ENCODE results near the gene PDIK1L. TPM values are rescaled to one million over a fixed set of nuclear protein-coding genes. Genes with fewer than 3 reads are reported as not detected.

The PDIK1L gene
- total RNA-seq, result 15.2 and 17.3 TPM in 2 replicates
- 13.5 TPM for total RNA-seq (2013)
- polyA plus RNA-seq, result 1.3 and 2.0 TPM in 2 replicates
- 3.3 and 4.0 TPM in 2 replicates for polyA minus RNA-seq

DNA sequence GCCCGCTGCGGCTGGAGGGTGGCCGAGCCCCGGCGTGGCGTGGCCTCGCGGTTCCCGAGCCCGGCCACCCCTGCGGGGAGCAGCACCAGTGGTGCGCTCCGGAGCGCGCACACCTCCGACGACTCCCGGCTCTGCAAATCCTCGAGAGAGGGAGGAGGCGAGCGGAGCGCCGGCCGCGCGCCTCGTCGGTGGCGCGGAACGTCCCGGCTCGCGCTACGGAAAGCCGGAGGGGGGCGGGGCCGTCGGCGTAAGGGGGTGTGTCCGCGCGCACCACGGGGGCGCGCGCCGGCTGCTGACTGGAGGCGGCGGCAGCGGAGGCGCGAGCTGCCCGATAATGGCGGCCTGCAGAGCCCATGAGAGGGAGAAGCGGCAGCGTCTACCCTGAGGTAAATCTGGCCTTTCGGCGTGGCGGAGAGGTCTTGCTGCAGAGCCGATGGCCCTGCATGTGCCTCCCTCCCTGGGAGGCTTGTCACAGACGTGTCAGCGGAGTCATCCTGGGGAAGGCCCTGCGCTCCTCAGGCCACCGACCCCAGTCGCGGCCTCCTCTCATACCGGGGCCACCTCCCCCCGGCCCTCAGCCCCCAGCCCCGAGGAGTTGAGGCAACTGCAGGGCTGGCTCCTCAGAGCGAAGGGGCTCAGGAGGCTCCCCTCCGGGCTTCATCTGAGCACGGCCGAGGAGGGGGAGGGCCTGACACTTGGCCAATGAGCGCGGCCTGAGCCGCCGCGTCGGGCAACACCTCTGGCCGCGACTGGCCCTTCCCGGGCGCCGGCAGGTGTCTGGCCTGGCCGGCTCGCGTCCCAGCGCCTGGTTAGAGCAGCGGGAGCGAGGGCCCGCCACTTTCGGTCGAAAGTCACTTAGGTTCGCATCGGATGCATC is at the start of gene PDIK1L:
Gene PDIK1L (plus strand): TSS at position 295 of the 877 bp plus-strand sequence. CDS start 2,485 bp downstream, outside the sequence.
- DNase-seq (peak; percentile 97), ATAC-seq (ENCODE audit: low read depth) (peak; percentile 83)
- no peaks in the 10 kb centered on the region for H3K27me3 ChIP-seq (replicated peaks in 1 of 4; ENCODE audit: control extremely low read depth in 1 of 4, control insufficient read depth in 3 of 4, insufficient read depth in 4 of 4, low read length in 3 of 4)
- under 1% methylated on average over 95 of the region's 96 CpGs for WGBS (ENCODE audit: insufficient coverage)
- H3K79me2 ChIP-seq (ENCODE audit: control insufficient read depth, insufficient read depth, low read length), result peaks cover 35% of the 10 kb centered on the region
- peak within 1 kb of the TSS; percentile 81 for H3K9ac ChIP-seq (ENCODE audit: low read length)
- peaks cover 0 to 11% of the 10 kb centered on the region in 2 experiments for H3K36me3 ChIP-seq (replicated peaks in 1 of 2; ENCODE audit: control extremely low read depth in 1 of 2, control insufficient read depth in 1 of 2, extremely low read depth in 1 of 2, insufficient read depth in 2 of 2, low read length in 1 of 2)
- Mint-ChIP-seq H3K4me3 (peak within 1 kb of the TSS; percentile 93), H3K9me3 (ENCODE audit: insufficient read depth) (no peaks in the 10 kb centered on the region), H3K27ac (peak within 1 kb of the TSS; percentile 94), H3K27me3 (no peaks in the 10 kb centered on the region), H3K4me1 (peaks cover 16% of the 10 kb centered on the region)
- peak within 1 kb of the TSS; percentile 95 for H2AFZ ChIP-seq (ENCODE audit: insufficient read depth, low read depth, low read length, poor library complexity, severe bottlenecking)
- H3K27ac ChIP-seq (ENCODE audit: low read length in 2 of 2), result peak within 1 kb of the TSS; percentile 60 to 81
- TF ChIP-seq, protein P1, sequence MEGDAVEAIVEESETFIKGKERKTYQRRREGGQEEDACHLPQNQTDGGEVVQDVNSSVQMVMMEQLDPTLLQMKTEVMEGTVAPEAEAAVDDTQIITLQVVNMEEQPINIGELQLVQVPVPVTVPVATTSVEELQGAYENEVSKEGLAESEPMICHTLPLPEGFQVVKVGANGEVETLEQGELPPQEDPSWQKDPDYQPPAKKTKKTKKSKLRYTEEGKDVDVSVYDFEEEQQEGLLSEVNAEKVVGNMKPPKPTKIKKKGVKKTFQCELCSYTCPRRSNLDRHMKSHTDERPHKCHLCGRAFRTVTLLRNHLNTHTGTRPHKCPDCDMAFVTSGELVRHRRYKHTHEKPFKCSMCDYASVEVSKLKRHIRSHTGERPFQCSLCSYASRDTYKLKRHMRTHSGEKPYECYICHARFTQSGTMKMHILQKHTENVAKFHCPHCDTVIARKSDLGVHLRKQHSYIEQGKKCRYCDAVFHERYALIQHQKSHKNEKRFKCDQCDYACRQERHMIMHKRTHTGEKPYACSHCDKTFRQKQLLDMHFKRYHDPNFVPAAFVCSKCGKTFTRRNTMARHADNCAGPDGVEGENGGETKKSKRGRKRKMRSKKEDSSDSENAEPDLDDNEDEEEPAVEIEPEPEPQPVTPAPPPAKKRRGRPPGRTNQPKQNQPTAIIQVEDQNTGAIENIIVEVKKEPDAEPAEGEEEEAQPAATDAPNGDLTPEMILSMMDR (IDR thresholded peaks at IDR 0.05), result no peak
- no peak for TF ChIP-seq EZH2 (IDR thresholded peaks at IDR 0.05; ENCODE audit: borderline replicate concordance, insufficient read depth, low read depth, low read length, poor library complexity, severe bottlenecking)
- H3K4me1 ChIP-seq (ENCODE audit: control insufficient read depth in 2 of 2, insufficient read depth in 2 of 2, low read length in 2 of 2), result peaks cover 12 to 17% of the 10 kb centered on the region in 2 donors
- ChIA-PET CTCF (interaction anchor here (2.1 to 17.9 kb wide), 3 partner anchors 11 to 58 kb away, joined by 6 to 336 read pairs (median 10); partner anchors contain the start of gene ZNF593), POLR2A (interaction anchor here (0.7 kb wide), 1 partner anchor 208 kb away, joined by 3 read pairs; no protein-coding TSS in a partner anchor)
- peaks cover 4% of the 10 kb centered on the region for H4K20me1 ChIP-seq (ENCODE audit: control insufficient read depth, insufficient read depth, low read length, poor library complexity, severe bottlenecking)
- intact Hi-C loops (cut with micrococcal nuclease), result loop anchor here (1.0 to 5.0 kb wide), 9 partner anchors 58 to 676 kb away; partner anchors contain the start of genes CEP85, DHDDS, HMGN2 and PIGV
- H3K9me3 ChIP-seq (ENCODE audit: control extremely low read depth in 1 of 3, control insufficient read depth in 2 of 3, insufficient read depth in 1 of 3, low read length in 2 of 3), result no peaks in the 10 kb centered on the region
- H3K4me2 ChIP-seq (replicated peaks; ENCODE audit: low read depth, low read length, poor library complexity, severe bottlenecking), result peak within 1 kb of the TSS; percentile 88
- peak within 1 kb of the TSS; percentile 65 to 95 (median 94) for H3K4me3 ChIP-seq (ENCODE audit: control extremely low read depth in 1 of 5, extremely low read depth in 1 of 5, insufficient read depth in 1 of 5, low read depth in 2 of 5, low read length in 4 of 5)

Measured in B cell (primary cell).